ENCODE results near the gene KAZALD1. TPM values are rescaled to one million over a fixed set of nuclear protein-coding genes. Genes with fewer than 3 reads are reported as not detected.

KAZALD1 gene
- total RNA-seq, 1 experiment from 2014 or later, result 12.5 TPM

- BruUV-seq (replicated peaks), result no TSS peak
- H3K36me3 ChIP-seq (ENCODE audit: insufficient read depth, low read length, poor library complexity, severe bottlenecking), result no peaks in the 10 kb centered on the region
- H3K9me3 ChIP-seq (ENCODE audit: low read depth, low read length, poor library complexity, severe bottlenecking), result no peaks in the 10 kb centered on the region
- TF ChIP-seq EZH2 (IDR thresholded peaks at IDR 0.05; ENCODE audit: borderline replicate concordance, low read depth, low read length, poor library complexity, severe bottlenecking) (no peak), CTCF (conservative IDR thresholded peaks at IDR 0.05; ENCODE audit: low read depth, low read length) (no peak)
- H3K27me3 ChIP-seq (replicated peaks; ENCODE audit: insufficient read depth, low read depth, low read length, poor library complexity), result peaks cover 10% of the 10 kb centered on the region
- ChIA-PET CTCF (no interaction called here), POLR2A (ENCODE audit: low non-redundant PET) (no interaction called here)
- no peak overlapping the region for H3K4me3 ChIP-seq (ENCODE audit: low read depth, low read length, poor library complexity, severe bottlenecking)
- H3K4me1 ChIP-seq (ENCODE audit: insufficient read depth, low read length, poor library complexity, severe bottlenecking), result no peaks in the 10 kb centered on the region
- H3K27ac ChIP-seq (ENCODE audit: low read depth, low read length, poor library complexity, severe bottlenecking), result no peak overlapping the region
- intact Hi-C loops (cut with micrococcal nuclease; ENCODE audit: unreplicated experiment), result no loop called here
- no peak for DNase-seq (ENCODE audit: low spot score)
Observed at GRCh38 chr10:101072923-101073322, 11.1 kb downstream of the KAZALD1 start.

- TF ChIP-seq CTCF (conservative IDR thresholded peaks at IDR 0.05; ENCODE audit: low read depth, low read length), result no peak
- TF ChIP-seq EZH2 (IDR thresholded peaks at IDR 0.05; ENCODE audit: borderline replicate concordance, low read depth, low read length, poor library complexity, severe bottlenecking), result no peak
- peaks cover 10% of the 10 kb centered on the region for H3K27me3 ChIP-seq (replicated peaks; ENCODE audit: insufficient read depth, low read depth, low read length, poor library complexity)
- H3K36me3 ChIP-seq (ENCODE audit: insufficient read depth, low read length, poor library complexity, severe bottlenecking), result no peaks in the 10 kb centered on the region
- BruUV-seq (replicated peaks), result no TSS peak
- intact Hi-C loops (cut with micrococcal nuclease; ENCODE audit: unreplicated experiment), result no loop called here
- no peak for DNase-seq (ENCODE audit: low spot score)
- no peak overlapping the region for H3K4me3 ChIP-seq (ENCODE audit: low read depth, low read length, poor library complexity, severe bottlenecking)
- POLR2A ChIA-PET (ENCODE audit: low non-redundant PET), result no interaction called here
- no peaks in the 10 kb centered on the region for H3K4me1 ChIP-seq (ENCODE audit: insufficient read depth, low read length, poor library complexity, severe bottlenecking)
- no peak overlapping the region for H3K27ac ChIP-seq (ENCODE audit: low read depth, low read length, poor library complexity, severe bottlenecking)
- CTCF ChIA-PET, result interaction anchor here (1.3 to 1.6 kb wide), 3 partner anchors 24 to 69 kb away, joined by 4 to 6 read pairs (median 4); no protein-coding TSS in a partner anchor
- H3K9me3 ChIP-seq (ENCODE audit: low read depth, low read length, poor library complexity, severe bottlenecking), result no peaks in the 10 kb centered on the region
Observed at GRCh38 chr10:101073631-101074030, 11.8 kb downstream of the KAZALD1 start.

- Histone ChIP-seq H3K4me1 (ENCODE audit: insufficient read depth, low read length, poor library complexity, severe bottlenecking) (no peaks in the 10 kb centered on the region), H3K27me3 (replicated peaks; ENCODE audit: insufficient read depth, low read depth, low read length, poor library complexity) (peaks cover 12% of the 10 kb centered on the region), H3K4me3 (ENCODE audit: low read depth, low read length, poor library complexity, severe bottlenecking) (no peak overlapping the region), H3K27ac (ENCODE audit: low read depth, low read length, poor library complexity, severe bottlenecking) (no peak overlapping the region), H3K36me3 (ENCODE audit: insufficient read depth, low read length, poor library complexity, severe bottlenecking) (no peaks in the 10 kb centered on the region), H3K9me3 (ENCODE audit: low read depth, low read length, poor library complexity, severe bottlenecking) (no peaks in the 10 kb centered on the region)
- CTCF ChIA-PET, result no interaction called here
- POLR2A ChIA-PET (ENCODE audit: low non-redundant PET), result no interaction called here
- no TSS peak for BruUV-seq (replicated peaks)
- intact Hi-C loops (cut with micrococcal nuclease; ENCODE audit: unreplicated experiment), result no loop called here
- TF ChIP-seq CTCF (conservative IDR thresholded peaks at IDR 0.05; ENCODE audit: low read depth, low read length) (no peak), EZH2 (IDR thresholded peaks at IDR 0.05; ENCODE audit: borderline replicate concordance, low read depth, low read length, poor library complexity, severe bottlenecking) (no peak)
- no peak for DNase-seq (ENCODE audit: low spot score)
Observed at GRCh38 chr10:101075775-101076174, 14.0 kb downstream of the KAZALD1 start.

Measured in A673 (cell line).